Activated naive CD8-positive, alpha-beta T cell treated with anti-CD3 and anti-CD28 coated beads, Interleukin-2, amount 50 U/mL, for 16 hours (primary cell): ENCODE measurements around the gene COL27A1.

ENCODE experiments used
- DNase-seq: peaks from one replicate; pipeline ENCODE4 v3.0.0-alpha.2; 2020; ENCODE audit warnings: low read depth, low spot score

The COL27A1 gene

DNA sequence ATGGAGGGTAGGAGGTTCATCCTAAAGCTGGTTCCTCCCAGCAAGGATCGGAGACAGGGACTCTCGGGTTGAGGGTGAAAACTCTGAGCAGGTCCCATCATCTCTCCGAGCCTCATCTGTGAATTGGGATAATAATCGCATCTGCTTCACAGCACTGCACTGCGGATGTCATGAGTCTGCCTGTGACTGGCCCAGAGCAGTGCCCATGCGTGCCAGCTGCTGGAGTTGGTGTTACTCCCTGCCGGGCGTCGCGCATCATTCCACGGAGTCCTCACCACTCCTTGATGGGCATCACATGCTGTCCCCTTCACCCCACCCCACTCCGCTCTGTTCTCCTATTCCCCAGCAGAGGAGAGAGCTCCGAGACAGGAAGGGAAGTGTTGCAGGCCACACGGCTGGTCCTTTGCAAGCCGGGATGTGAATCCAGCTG is 132.4 kb downstream of the COL27A1 start:
- no peak for DNase-seq

DNA sequence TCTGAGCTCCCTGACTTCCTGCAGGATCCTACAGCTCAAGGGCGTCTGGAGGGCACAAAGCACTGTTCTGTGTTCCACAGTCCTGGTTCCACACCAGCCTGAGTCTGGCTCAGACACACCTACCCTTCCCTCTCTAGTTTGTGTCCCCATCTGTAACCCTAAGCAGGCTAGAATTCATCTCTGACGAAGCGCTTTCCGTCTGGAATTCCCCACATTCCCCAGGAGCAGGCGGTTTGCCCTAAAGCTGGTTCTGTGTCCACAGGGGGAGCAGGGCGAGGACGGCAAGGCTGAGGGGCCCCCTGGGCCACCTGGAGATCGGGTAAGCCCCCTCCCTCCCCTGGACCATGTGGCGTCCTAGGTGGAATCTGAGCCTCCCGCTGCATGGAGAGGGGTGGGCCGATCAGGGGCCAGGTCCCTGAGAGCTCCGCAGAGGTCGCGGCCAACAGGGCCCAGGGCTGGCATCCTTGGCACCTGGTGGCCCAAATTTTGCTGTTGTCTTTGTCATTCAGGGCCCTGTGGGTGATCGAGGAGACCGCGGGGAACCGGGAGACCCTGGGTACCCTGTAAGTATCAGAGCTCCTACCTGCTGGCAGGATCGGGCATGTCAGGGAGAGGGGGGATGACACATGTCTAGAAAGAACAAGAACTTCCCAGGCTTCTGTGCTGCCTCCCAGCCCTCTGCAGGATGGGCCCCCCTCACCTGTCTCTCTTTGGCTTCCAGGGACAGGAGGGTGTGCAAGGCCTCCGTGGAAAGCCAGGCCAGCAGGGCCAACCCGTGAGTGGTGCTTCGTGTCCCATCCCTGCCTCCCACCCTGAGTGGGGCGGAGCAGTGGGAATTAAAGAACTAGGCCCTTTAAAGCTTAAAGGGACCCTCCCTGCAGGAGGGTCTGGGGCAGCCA is 133.1 kb downstream of the COL27A1 start:
- no peak for DNase-seq

DNA sequence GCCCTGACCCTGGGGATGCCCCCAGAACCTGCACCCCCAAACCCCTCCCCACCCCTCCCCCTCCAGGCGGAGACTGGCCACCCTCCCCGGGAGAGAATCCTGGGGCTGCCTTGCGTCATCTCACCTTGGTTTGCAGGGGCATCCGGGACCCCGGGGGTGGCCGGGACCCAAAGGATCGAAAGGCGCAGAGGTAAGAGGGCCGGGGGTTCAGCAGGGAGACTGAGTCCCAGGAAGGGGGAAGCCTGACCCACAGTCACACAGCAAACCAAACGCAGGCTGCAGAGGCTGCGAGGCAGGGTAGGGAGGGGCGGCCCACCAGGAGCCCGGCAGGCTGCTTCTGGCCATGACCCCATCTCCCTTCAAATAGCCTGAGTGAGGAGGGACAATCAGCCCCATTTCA is 133.8 kb downstream of the COL27A1 start:
- no peak for DNase-seq

DNA sequence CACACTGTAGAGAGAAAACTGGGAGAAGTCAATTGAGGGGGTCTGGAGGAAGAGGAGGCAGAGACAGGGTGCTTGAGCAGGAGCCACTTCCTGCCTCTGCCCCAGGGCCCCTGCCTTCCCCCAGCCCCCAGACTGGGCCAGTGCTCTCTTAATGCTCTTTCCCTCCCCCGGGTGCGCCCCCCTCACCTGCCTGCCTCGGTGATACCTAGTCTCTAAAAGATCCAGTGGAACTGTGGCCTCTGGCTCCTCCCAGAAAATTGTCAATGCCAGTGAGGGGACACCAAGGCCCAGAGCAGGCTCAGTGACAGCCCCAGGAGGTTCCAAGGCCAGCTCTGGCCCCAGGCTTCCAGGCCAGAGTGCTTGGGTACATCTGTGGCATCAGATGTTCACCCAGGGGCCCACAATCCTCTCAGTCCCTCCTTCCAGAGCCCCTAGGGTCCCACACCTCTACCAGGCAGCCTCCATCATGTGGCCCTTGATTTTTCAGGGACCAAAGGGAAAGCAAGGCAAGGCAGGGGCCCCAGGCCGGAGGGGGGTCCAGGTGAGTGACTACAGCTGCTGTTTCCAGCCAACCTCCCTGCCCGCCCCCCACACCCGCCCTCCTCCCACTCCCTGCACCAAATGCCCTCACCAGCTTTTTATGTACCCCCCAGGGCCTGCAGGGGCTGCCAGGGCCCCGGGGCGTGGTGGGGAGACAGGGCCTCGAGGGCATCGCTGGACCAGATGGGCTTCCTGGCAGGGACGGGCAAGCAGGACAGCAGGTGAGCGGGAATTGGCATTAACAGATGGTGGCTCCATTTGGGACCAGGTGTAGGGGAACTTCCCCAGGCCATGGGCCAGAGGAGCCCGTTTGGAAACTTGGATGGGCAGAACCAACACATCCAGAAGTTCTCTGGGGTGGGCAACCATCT is 134.5 kb downstream of the COL27A1 start:
- DNase-seq: no peak

DNA sequence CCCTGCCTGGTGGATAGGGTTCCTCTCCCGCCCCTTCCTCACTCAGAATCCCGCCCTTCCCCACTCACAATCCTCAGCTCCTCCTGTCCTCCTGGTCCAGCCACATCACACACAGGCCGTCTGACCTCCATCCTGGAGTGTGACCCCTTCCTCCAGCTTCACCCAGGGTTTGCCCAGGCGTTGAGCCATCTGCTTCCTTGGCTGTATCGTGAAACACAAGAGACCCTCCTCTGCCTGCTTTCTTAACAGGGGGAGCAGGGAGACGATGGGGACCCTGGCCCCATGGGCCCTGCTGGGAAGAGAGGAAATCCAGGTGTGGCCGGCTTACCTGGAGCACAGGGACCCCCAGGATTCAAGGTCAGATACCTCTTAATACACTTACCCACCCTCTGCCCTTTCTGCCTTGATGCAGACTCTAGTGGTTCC is 135.2 kb downstream of the COL27A1 start:
- DNase-seq: no peak

DNA sequence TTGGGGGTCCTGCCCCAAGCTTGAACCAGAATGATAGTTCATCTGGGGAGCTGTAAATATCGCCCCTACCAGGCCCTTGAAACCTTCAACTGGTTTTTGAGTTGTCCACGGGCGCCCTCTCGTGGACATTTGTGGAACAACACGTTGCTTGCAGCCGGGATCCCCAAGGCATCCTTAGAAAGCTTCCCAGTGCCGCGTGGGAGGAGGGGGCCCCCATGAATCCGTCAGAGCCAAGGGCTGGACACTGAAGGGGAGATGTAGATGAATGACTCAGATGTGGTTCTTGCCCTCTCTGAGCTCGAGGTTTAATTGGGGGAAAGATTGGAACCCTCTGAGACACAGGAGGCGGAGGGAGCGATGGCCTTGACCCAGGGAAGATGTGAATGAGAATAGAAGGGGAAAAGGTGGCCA is 135.7 kb downstream of the COL27A1 start:
- peak; percentile 36 for DNase-seq

DNA sequence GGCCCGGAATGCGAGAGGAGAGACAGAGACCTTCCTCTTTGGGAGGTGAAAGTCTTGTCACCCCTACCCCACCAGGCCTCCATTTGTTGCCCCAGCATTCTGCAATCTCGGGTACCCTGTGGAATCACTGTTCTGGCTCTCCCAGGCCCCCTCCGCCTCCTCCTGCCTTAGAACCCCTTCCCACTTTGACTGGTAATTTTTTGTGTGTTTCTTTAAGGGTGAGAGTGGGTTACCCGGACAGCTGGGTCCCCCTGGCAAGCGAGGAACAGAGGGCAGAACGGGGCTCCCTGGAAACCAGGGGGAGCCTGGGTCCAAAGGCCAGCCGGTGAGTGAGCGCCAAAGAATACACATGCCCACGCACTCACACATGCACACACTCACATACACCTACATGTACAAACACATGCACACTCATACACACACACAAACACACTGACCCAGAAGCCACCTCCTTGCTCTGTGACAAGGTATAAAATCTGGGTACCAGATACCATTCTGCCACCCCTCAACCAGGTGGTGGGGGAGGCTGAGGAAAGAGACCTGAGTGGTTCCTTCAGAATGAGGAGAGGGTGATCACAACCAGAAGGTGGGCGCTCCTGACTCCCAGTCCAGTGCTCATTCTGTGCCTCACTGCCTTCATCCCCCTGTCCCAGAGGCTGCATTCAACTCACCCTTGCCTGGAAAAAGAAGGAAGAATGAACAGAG is 136.7 kb downstream of the COL27A1 start:
- DNase-seq: no peak

DNA sequence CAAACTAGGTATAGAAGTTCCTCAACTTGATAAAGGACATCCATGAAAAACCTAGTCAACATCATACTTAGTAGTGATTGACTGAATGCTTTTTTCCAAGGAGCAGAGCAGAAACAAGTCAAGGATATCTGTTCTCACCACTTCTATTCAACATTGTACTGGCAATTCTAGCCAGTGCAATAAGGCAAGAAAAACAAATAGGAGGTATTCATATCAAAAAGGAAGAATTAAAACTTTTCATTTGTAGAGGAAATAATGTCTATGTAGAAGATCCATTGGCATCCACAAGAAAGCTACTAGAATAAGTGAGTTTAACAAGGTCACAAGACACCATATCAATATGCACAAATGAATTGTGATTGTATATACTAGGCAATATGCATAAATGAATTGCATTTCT is 139.3 kb downstream of the COL27A1 start:
- DNase-seq: no peak

DNA sequence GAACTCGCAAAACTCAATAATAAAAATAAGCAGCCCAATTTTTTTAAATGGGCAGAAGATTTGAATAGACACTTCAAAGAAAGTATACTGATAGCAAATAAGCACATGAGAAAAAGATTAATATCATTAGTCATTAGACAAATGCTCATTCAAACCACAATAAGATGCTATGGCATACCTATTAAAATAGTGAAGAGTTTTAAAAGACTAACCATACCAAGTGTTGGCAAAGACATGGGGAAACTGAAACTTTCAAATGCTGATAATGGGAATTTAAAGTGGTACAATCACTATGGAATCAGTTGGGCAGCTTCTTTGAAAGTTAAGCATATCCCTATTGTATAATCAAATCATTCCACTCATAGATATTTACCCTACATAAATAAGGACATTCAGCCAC is 141.0 kb downstream of the COL27A1 start:
- no peak for DNase-seq

DNA sequence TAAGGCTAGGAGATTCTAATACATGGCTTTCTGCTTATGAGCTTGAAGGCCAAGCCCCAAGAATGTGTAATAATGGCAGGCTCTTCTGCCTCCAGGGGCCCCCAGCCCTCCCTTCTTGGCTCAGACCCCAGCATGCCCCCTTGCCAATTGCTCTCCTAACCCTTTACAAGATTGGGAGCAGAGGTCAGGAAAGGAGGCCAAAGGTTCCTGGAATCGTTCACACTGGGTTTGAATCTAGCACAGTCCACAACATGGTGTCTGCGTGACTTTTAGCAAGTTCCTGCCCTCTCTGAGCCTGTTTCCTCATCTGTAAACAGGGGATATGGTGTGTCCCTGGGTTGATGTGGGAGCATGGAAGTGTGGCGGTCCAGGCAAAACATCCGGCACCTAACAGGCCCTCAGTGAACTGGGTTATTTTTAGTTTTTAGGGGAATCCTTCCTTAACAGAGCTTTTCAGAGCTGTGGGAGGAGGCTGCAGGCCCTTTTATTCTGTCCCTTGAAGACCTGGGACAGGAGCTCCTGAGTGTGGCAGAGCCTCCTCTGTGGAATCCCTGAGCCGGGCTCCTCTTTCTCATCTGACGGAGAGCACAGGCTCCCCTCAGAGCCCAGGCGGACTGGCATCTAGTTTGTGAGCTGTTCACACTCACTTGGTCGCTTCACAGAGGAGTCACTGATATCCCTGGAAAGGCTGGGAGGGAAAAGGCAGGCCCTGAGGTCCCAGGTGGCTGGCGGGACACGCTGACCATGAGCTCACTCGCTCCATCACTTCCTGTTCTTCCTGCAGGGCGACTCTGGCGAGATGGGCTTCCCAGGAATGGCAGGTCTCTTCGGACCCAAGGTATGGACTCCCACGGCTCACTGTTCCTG is 144.2 kb downstream of the COL27A1 start:
- DNase-seq: no peak

DNA sequence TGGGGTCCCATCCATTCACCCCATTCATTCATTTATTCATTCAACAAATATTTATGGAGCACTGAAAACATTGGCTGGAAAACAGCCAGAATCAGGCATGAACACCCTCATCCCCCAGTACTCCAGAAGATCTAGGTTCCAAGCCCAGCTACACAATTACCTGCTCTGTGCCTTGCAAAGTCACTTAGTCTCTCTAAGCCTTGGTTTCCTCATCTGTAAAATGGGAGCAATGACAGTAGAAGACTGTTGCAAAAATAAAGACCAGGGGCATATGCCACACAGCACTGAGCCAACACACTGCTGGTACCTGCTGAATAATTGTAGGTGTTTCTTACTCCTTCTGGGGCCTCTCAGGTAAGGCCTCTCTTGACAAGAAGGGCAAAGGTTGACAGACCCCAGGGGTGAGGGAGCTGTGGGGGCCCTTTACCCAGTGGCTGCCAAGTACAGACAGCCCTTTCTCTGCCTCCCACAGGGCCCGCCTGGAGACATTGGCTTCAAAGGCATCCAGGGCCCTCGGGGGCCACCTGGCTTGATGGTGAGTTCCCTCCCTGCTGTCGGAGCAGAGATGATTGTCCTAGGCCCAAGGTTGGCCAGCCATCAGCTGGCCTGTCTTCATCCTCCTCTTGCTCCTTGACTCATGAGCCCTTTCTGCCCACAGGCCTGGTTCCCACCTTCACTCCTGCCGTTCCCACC is 145.0 kb downstream of the COL27A1 start:
- no peak for DNase-seq

DNA sequence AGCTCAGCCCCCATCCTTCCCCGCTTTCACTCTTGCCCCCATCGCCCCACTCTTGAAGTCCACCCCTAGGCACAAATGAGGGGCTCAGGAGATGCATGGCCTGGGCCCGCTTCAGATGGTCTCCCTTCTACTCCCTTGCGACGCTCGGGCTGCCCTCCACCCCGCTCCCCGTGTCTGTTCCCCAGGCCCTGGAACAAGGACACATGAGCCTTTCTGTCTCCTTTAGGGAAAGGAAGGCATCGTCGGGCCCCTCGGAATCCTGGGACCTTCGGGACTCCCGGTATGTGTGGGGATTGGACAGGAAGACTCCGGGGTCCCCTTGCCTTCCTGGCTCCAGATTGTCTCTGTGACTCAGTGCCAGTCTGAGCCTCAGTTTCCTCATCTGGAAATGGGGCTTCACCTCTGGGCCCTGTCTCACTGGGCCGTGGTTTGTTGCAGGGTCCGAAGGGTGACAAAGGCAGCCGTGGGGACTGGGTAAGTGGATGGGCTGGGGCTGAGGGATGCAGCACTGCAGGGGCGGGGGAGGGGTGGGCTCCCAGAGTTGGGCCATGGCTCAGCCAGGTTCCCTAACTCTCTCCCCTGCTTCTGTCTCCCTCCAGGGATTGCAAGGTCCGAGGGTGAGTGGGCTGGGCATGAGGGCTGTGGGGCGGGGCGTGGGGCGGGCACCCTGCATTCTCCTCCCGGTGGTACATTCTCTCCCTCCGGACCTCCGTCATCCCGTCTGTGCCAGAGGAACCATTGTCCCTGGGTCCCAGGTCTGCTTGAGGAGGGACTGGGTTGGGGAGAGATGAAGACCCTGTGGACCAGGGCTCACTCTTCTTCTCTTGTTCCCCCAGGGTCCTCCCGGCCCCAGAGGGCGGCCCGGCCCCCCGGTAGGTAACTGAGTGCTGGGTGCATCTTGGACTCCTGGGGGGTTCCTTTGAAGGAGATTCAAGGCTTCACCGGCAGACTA is 145.8 kb downstream of the COL27A1 start:
- DNase-seq: no peak

DNA sequence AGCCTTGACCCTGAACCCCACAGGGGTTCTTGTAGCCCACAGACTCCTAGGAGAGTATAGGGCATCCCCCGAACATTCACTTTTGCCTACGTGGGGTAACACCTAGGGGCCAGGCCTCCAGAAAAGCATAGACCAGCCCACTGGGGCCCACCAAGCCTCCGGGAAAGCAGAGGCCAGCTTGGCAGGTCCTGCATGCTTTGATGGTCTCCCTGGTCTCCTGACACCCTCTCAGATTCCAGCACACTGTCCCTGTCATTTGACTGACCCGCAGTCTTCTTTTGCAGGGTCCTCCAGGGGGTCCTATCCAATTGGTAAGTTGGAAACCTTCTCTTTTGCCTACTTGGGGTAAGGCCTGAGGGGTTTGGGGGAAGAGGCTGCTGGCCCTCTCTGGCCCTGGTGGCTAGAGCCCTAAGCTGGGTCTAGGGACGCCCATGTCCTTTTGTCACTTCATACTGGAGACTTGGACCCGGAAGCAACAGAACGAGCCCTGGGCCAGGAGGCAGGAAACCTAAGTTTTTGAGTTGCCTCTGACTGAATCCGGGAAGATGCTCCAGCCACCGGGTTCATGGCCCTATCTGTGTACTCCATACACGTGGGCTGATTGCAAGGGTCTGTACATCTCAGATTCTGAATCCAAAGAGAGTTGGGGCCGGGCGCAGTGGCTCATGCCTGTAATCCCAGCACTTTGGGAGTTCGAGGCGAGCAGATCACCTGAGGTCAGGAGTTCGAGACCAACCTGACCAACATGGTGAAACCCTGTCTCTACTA is 146.6 kb downstream of the COL27A1 start:
- DNase-seq: no peak

DNA sequence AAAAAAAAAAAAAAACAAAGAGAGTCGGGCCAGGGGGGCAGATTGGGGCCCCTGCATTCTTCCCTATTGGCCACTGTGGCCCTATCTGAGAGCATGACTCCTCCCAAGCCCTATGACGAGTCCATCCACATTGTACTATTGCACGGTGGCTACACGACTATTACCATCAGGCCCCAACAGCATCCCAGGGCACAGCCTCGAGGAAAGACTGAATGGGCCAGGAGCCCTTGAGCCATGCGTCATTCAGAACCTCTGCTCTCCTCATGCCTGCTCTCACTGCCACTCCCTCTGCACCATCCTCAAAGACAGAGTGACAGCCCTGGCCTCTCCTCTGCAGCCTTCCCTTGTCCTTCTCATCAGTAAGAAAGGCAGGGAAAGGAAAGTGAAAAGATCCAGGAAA is 147.4 kb downstream of the COL27A1 start:
- DNase-seq: no peak

DNA sequence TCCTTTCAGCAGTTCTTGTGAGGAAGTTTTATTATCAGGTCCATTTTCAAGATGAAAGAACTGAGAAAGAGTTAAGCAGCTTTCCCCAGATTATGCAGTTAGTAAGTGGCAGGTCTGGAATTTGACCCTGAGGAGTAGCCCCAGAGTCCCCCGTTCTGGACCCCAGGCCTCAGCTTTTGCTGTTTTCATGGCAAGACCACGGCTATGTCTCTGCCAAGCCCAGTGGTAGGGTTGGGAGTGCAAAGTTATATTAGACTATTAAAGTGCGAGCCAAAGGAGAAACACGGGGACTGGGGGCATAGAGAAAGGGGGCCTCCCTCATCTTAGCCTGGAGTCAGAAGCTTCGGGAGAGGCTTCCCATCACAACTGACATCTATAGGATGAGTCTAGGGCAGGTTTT is 148.2 kb downstream of the COL27A1 start:
- DNase-seq: no peak

DNA sequence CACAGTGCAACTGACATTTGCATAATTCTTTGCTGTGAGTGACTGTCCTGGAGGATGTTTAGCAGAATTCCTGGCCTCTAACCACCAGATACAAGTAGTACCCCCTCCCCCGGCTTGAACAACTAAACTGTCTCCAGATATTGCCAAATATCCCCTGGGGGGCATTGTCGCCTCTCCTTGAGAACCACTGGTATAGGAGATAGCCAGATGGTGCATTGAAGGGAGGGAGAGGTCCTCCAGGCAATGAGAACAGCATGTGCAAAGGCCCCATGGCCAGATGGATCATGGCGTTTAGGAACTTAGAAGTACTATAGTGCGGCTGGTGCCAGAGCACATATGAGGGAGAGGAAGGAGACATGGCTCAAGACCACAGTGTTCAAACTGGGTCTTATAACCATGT is 148.6 kb downstream of the COL27A1 start:
- DNase-seq: no peak

DNA sequence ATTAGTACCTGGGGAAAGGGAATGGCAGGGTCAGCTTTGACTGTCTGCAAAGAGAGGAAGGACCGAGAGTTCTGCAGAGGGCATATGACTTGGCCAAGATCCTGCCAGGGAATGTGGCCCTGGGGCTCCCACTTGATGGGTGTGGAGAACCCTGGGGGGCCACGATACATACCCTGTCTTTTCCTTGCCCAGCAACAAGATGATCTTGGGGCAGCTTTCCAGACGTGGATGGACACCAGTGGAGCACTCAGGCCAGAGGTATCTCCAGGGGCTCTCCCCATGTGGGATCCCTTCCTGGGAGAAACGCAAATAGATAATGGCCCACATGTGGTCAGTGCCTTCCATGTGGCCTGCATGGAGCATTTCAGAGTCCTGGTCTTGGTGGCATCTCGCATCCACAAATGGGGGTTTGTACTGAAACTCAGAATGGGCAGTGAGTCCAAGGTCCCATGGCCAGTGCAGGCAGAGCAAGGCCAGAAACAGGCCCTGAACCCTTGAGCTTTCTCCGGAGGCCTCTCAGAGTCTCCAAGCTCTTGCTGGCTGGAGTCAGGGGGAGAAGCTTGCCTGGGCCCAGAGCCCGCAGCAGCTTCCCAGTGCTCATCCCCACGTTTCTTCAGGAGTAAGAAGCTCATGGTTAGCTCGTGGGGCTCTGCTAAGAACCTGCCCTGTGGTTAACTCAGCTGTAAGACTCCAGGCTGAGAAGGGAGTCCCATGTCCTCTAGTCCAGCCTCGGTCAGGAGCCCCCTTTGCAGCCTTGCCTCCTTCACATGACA is 149.3 kb downstream of the COL27A1 start:
- no peak for DNase-seq

DNA sequence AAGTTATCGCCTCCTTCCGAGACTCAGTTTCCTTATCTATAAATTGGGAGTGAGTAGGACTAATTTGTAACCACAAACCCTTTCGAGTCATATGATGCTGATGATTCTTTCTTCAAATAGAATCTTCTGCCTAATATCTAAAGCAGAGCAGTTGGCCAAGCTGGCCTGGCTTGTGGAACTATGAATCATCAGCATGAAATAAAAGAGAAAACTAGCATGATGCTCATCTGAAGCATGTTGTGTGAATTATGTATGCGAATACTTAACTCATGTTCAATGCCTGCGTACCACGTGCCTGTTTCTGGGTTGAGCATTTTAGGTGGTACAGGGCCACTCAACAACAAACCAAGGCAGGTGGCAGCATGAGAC is 152.5 kb downstream of the COL27A1 start:
- DNase-seq: no peak
